G401.6 (cell line): ENCODE measurements around the gene TSHR.
"Not testable (repeated sequence)": the region's sequence is repeated elsewhere in the genome, so short reads cannot be mapped to it uniquely, and the experiment has no call there.

ENCODE experiments used
- FAIRE-seq: peaks from 2 replicates; lab custom pipeline; 2012; peaks lifted over from hg19 to GRCh38; lab: Jason Lieb, UNC

The TSHR gene

DNA sequence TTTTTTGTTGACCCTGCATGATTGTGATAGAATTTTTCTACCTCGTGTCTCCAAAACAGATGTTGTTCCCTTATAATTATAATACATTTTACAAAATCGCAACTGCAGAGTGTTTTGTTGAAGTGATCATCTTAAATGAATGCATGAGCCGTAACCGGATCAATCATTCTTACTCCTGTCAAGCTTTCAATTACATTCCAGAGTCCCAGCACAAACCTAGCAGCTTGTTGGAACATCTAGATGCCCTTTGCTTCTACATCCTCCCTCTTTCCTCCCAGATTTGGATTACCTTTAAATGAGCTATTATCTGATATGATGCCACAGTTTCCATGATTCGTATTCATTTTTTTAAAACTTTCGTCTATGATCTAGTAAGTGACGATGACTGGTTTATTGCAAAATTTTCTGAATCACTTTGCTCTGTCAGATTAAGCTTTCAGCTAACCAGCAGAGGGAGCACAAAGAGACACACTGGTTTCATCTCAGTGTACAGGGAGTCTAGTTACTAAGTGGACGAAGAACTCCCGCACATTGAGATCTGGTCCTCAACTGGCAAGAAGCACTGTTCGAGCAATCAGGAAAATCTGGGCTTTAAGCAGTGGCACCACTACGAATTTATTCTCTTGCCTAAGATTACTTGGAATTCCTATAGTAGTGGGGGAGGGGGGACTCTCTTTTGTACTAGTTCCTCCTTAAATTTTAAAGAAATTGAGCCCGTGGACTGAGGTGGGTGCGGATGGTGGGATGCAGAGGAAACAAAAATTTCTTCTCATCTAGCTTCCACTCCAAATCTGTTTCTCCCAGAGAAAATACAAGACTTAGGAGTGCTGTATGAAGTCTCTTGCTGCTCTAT is 40.9 kb downstream of the TSHR start:
- no peak for FAIRE-seq

DNA sequence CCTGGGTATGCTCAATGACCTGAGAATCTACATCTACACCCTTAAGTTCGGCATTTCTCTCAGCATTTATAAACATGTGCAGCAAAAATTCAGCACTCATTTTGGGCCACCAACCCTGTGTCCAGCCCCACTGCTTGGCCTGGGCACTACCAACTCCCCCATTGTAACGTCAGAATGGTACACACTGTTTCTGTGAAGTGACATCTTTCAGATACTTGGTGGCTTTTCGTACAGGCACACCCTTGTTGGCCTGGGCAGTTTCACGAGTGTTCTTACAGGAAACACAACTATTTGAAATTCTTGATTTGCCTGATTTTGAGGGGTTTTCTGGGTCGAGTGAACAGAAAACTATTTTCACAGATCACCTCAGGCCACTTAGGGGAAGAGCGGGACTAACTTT is 46.0 kb downstream of the TSHR start:
- no peak for FAIRE-seq

- FAIRE-seq: no peak
These were observed 49.2 kb downstream of the TSHR start for GRCh38 chr14:81004575-81004974.

DNA sequence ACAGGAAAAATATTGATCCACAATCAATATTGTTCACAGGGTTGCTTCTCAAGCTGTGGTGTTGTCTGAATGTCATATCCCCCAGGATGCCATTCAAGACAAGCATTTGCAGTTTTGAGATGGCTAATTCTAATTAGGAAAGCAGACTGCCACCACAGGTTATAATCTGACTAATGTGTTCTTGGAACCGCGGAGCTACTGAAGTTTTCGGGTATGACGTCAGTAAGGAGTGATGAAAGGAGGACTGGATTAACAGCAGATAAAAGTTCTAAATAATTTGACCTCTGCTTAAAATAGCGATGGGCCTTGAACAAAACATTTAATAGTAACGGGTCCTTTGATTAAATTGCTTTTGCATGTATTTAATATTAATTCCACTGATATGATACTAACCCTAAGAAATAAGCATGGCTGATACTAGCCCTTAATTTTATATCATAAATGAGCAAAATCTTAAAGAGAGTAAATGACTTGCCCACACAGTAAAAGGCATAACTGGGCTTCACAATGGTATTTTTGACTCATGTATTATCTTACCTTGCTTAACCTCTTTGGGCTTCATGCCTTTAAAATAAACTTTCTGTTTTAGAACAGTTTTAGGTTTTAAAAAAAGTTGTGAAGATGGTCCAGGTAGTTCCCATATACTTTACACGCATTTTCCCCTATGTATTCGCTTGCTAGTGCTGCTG is 50.3 kb downstream of the TSHR start:
- no peak for FAIRE-seq

- FAIRE-seq: no peak
These were observed 50.8 kb downstream of the TSHR start for GRCh38 chr14:81006266-81006665.

DNA sequence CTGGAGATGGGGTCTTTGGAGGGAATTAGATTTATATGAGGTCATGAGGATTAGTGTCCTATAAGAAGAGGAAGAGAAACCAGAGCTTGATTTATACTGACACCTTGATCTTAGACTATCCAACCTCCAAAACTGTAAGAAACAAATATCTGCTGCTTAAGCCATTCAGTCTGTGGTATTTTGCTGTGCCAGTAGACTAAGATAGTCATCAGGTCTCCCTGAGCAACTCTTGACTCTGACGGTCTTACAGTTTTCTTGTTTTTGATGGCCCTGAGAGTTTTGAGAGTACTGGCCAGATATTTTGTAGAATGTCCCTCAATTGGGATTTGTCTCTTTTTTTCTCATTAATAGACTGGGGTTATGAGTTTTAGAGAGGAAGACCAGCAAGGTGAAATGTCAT is 51.7 kb downstream of the TSHR start:
- no peak for FAIRE-seq

DNA sequence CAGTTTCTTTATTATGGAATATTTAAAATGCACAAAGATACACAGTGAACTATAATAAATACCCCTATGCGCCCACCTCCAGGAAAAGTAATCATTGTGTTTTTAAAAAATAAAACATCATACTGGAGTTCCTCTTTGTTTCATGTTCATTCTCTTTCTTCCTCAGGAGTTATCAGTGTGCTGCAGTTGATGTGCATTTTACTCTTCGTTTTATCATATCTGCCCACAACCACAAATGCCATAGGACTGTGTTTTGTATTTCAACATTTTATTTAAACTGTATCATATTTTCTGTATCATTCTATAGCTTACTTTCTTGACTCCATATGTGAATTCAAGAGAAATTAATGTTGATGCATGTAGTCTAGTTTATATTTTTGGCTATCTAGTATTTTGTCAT is 53.9 kb downstream of the TSHR start:
- no peak for FAIRE-seq

DNA sequence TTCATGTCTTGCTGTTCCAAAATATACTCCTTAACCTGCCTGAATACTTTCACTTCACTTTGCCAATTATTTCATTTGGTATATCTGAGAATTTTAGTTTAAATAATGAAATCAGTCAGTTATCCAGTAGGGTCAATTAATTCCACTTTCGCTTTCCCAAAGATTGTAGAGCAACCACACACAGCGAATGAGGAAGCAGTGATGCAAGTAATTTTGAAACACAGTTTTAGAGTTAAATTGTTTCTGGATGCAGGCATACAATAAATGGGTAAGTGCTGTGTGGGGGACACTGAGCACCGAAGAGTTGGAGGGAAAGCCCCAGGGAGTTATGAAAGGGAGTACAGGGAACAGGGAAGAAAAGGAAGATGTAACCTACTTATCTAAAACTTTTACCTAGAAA is 62.8 kb downstream of the TSHR start:
- FAIRE-seq: no peak

- FAIRE-seq: no peak
These were observed 63.3 kb downstream of the TSHR start for GRCh38 chr14:81018684-81019083.

DNA sequence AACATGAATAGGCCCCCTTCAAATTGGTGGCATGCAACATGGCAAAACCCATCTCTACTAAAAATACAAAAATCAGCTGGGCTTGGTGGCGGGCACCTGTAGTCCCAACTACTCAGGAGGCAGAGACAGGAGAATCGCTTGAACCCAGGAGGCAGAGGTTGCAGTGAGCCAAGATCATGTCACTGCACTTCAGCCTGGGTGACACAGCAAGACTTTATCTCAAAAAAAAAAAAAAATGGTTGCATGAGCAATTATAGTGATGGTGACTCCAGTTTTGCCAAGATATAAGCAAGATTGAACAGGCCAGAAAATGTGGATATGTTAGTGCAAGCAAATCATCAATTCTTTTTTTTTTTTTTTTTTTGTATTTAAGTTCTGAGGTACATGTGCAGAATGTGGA is 63.7 kb downstream of the TSHR start:
- FAIRE-seq: not testable (repeated sequence)

DNA sequence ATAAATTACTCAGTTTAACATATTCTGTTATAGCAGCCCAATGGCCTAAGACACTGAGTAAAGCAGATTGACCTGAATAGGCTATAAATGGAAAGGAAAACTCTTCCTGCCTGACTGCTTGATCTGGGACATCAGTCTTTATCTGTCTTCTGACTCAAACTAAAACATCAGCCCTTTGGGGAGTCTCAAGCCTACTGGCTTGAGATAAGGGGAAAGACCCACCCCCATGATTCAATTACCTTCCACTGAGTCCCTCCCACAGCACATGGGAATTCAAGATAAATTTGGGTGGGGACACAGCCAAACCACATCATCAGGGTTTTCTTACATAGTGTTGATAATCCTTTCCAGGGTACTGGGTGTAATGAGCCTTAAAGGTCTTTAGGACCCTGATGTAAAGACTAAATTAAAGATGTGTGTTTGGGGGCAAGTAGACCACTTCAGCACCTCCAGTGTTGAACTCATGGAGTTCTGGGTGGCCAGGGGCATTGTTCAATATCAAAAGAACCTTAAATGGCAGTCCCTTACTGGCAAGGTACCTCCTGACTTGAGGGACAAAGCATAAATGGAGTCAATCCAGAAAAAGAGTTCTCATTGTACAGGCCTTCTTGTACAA is 67.8 kb downstream of the TSHR start:
- no peak for FAIRE-seq

GRCh38 chr14:81028461-81028860 is 73.0 kb downstream of the TSHR start:
- no peak for FAIRE-seq

GRCh38 chr14:81031488-81031887 is 76.1 kb downstream of the TSHR start:
- no peak for FAIRE-seq

DNA sequence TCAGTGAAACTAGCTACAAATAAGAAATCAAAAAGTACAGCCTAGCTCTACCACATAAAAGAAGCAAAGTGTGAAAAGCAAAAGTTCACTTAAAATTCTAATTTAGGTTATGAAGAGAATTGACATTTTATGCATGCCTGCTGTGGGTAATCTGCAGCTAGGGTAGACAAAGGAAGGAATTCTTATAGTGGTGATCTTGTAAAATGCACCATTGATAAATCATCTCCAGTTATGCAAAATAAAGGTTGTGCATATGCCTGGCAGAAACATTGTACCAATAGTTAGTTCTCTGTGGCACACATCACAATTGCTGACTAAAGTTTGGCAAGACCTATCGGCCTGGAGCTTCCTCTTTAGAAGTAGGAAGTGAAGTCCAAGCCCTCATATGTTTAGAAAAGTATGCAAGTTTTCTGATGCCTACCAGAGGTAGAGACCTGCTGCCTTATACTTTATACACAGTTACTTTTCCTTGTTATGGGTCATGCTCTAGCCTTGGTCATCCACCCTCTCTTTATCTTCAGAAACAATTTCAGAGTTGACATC is 78.3 kb downstream of the TSHR start:
- FAIRE-seq: no peak

DNA sequence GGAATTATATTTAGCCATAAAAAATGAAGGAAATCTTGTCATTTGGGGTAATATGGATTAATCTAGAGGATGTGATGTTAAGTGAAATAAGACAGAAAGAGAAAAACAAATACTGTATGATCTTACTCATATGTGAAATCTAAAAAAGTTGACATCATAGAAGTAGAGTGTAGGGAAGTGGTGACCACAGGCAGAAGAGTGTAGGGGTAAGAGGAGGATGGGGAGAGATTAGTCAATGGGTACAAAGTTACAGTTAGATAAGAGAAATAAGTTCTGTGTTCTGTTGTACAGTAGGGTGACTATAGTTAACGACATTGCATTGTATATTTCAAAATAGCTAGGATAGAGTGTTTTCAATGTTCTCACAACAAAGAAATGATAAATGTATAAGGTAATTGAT is 87.0 kb downstream of the TSHR start:
- no peak for FAIRE-seq

DNA sequence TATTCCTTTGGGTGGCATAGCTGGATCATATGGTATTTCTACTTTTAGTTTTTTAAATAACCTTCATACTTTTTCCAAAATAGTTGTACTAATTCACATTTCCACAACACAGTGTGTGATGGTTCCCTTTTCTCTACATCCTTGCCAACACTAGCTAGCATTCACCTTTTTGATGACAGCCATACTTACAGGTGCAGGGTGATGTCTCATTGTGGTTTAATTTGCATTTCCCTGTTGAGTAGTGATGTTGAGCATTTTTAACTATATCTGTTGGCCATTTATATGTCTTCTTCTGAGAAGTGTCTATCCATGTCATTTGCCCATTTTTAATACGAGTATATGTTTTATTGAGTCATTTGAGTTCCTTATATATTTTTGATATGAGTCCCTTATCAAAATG is 96.1 kb downstream of the TSHR start:
- FAIRE-seq: no peak

DNA sequence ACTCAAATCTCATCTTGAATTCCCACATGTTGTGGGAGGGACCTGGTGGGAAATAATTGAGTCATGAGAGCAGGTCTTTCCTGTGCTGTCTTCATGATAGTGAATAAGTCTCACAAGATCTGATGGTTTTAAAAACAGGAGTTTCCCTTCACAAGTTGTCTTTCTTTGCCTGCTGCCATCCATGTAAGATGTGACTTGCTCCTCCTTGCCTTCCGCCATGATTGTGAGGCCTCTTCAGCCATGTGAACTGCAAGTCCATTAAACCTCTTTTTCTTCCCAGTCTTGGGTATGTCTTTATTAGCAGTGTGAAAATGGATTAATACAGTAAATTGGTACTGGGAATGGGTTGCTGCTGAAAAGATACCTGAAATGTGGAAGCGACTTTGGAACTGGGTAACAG is 98.6 kb downstream of the TSHR start:
- FAIRE-seq: not testable (repeated sequence)

DNA sequence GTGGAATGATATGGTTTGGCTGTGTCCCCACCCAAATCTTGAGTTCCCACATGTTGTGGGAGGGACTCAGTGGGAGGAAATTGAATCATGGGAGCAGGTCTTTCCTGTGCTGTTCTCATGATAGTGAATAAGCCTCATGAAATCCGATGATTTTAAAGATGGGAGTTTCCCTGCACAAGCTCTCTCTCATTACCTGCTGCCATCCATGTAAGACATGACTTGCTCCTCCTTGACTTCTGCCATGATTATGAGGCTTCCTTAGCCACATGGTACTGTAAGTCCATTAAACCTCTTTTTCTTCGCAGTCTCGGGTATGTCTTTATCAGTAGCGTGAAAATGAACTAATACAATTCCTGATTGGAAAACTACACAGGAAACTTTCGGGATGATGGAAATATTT is 100.5 kb downstream of the TSHR start:
- FAIRE-seq: no peak

DNA sequence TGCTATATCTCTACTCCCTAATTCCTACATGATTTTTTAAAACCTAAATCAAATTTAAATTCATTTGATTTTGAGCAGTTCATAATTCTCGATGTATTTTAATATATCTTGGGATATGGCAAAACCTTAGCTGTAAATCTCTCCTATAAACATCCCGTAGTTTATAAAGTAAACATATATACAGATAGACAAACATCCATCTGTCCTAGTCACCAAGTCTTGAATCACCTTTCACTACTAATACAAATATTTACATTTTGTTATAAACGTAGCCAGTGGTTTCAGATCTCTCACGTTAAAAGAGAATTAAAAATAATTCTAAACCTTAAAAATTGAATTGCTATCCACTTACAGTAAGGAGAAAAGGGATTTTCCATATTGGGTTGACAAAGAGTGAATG is 107.0 kb downstream of the TSHR start:
- FAIRE-seq: no peak

- no peak for FAIRE-seq
These were observed 107.4 kb downstream of the TSHR start for GRCh38 chr14:81062816-81063215.

- FAIRE-seq: no peak
These were observed 111.3 kb downstream of the TSHR start for GRCh38 chr14:81066672-81067071.

- FAIRE-seq: no peak
These were observed 111.7 kb downstream of the TSHR start for GRCh38 chr14:81067156-81067555.

DNA sequence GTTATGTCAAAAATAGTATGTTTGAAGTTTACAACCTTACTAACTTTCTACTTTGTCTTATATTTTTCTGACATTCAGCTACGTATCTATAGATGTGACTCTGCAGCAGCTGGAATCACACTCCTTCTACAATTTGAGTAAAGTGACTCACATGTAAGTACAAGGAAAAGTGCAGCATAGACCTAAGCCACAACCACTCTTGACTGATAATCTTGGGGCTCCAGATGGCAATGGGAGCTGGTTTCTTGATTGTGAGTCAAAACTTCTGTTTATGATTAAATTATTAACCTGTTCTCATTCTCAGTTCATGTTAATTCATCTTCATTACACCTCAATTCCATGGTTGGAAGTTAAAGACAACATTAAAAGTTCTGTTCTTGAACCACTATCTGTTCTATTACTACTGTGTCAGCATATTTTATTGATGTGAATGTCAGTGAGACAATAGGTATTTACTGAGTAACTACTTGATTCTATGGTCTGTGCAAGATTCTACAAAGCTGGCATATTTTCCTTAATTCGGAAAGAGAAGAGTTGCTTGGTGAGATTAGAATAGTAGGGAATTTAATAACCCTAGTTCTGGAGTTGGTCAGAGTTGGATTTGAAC is 112.9 kb downstream of the TSHR start:
- no peak for FAIRE-seq
